Right ventricle myocardium superior (tissue), 1 donor: ENCODE data around the gene ALDH18A1. TPM values are rescaled to one million over a fixed set of nuclear protein-coding genes. Genes with fewer than 3 reads are reported as not detected.
"Not testable (repeated sequence)": the region's sequence is repeated elsewhere in the genome, so short reads cannot be mapped to it uniquely, and the experiment has no call there.

ENCODE experiments used
- ATAC-seq: fragments of 200-7000 bp; cut with Tn5 transposase; one replicate; pipeline ENCODE4 v1.9.1; 2020; ENCODE audit warnings: mild to moderate bottlenecking; ENCODE audit not compliant: poor library complexity
- DNase-seq: peaks from one replicate; pipeline ENCODE4 v3.0.0-alpha.2; 2020
- intact Hi-C: fragments of 100-400 bp; cut with DNase I; formaldehyde crosslinking; loops from one replicate; pipeline ENCODE4 v1.11.2; 2022
- long read RNA-seq: library from polyadenylated mRNA; unstranded; transcript quantifications from one replicate; pipeline ENCODE4 v2.0.0, GENCODE V29; 2021
- total RNA-seq: library from RNA; stranded (reverse); fragmentation: NEBNext Ultra II Directional; extraction: Animal tissue kit (Norgen Biotek cat#: 25700); gene quantifications from one replicate; pipeline ENCODE4 v1.2.1, GENCODE V29; 2021
- donor health status: DM: no; HTN: yes; CAD: no; lungs with severe emphysema.

The ALDH18A1 gene
- 9.7 TPM for total RNA-seq
- long read RNA-seq, transcript ALDH18A1-202 (18 exons, 3,359 nt), result major isoform, 7 of 17 reads
- long read RNA-seq, partial matches to known transcripts, result 7 of 17 reads
- long read RNA-seq, other reads (novel, unspliced or antisense), result 2 of 17 reads

GRCh38 chr10:95656291-95657164 lies at the start of gene ALDH18A1:
TSS of gene ALDH18A1 (minus strand) at chr10:95656711. CDS start at chr10:95653377, 3,334 bp downstream.
- ATAC-seq, result peak; percentile 97
- intact Hi-C loops, result no loop called here

GRCh38 chr10:95698415-95698814 lies 41.9 kb upstream of the ALDH18A1 start:
- DNase-seq (no peak), ATAC-seq (no peak)
- intact Hi-C loops, result no loop called here

More at GRCh38 chr10:95656291-95657164, at the start of gene ALDH18A1:
- DNase-seq, result peak; percentile 96

GRCh38 chr10:95697429-95697828 lies 40.9 kb upstream of the ALDH18A1 start:
- intact Hi-C loops, result no loop called here
- ATAC-seq (no peak), DNase-seq (no peak)

- intact Hi-C loops, result loop anchor here (5.0 kb wide), 1 partner anchor 148 kb away; no protein-coding TSS in a partner anchor
- DNase-seq, result no peak
- no peak for ATAC-seq
These were observed 38.2 kb upstream of the ALDH18A1 start for GRCh38 chr10:95694665-95695064.

GRCh38 chr10:95693668-95694534 lies 37.4 kb upstream of the ALDH18A1 start, which contains the start of gene TCTN3:
TSS of gene TCTN3 (minus strand) at chr10:95693927. CDS start at chr10:95693899, 28 bp downstream.
- DNase-seq (peak; percentile 97), ATAC-seq (peak; percentile 100)
- intact Hi-C loops, result loop anchor here (5.0 kb wide), 1 partner anchor 148 kb away; no protein-coding TSS in a partner anchor

GRCh38 chr10:95693071-95693667 lies 36.7 kb upstream of the ALDH18A1 start:
- DNase-seq, result no peak
- intact Hi-C loops, result loop anchor here (5.0 kb wide), 1 partner anchor 149 kb away; no protein-coding TSS in a partner anchor
- no peak for ATAC-seq

- ATAC-seq (no peak), DNase-seq (no peak)
- intact Hi-C loops, result loop anchor here (5.0 kb wide), 1 partner anchor 151 kb away; no protein-coding TSS in a partner anchor
These were observed 34.8 kb upstream of the ALDH18A1 start for GRCh38 chr10:95691281-95691680.

- ATAC-seq (no peak), DNase-seq (no peak)
- intact Hi-C loops, result no loop called here
These were observed 32.1 kb upstream of the ALDH18A1 start for GRCh38 chr10:95688648-95689047.

GRCh38 chr10:95683966-95684365 lies 27.5 kb upstream of the ALDH18A1 start:
- DNase-seq (no peak), ATAC-seq (no peak)
- intact Hi-C loops, result no loop called here

GRCh38 chr10:95675403-95676116 lies 19.0 kb upstream of the ALDH18A1 start:
- intact Hi-C loops, result no loop called here
- ATAC-seq, result no peak

GRCh38 chr10:95674643-95675042 lies 18.1 kb upstream of the ALDH18A1 start:
- DNase-seq, result no peak
- no peak for ATAC-seq
- intact Hi-C loops, result no loop called here

More at GRCh38 chr10:95675403-95676116, 19.0 kb upstream of the ALDH18A1 start:
- DNase-seq, result no peak

- intact Hi-C loops, ATAC-seq, DNase-seq: not testable (repeated sequence)
These were observed 16.1 kb upstream of the ALDH18A1 start for GRCh38 chr10:95672641-95673040.

GRCh38 chr10:95664543-95664942 lies 8.0 kb upstream of the ALDH18A1 start:
- ATAC-seq, result peak; percentile 28
- no peak for DNase-seq
- intact Hi-C loops, result no loop called here

GRCh38 chr10:95663496-95663895 lies 7.0 kb upstream of the ALDH18A1 start:
- ATAC-seq (peak; percentile 86), DNase-seq (no peak)
- intact Hi-C loops, result no loop called here

- DNase-seq (no peak), ATAC-seq (no peak)
- intact Hi-C loops, result no loop called here
These were observed 5.3 kb upstream of the ALDH18A1 start for GRCh38 chr10:95661818-95662217.

- intact Hi-C loops, result no loop called here
- ATAC-seq (no peak), DNase-seq (no peak)
These were observed 3.8 kb upstream of the ALDH18A1 start for GRCh38 chr10:95660283-95660682.

- ATAC-seq (no peak), DNase-seq (no peak)
- intact Hi-C loops, result no loop called here
These were observed 739 bp upstream of the ALDH18A1 start for GRCh38 chr10:95657250-95657649.
